SU-DHL-6 (cell line): ENCODE results near the gene TTC4.

Source experiments
- H2AFZ ChIP-seq: fragments of 200-600 bp; sonication (generic); 2 replicates; pipeline ENCODE4 v1.6.1; 2014; ENCODE audit warnings: low read depth, mild to moderate bottlenecking, moderate library complexity, mixed read lengths, antibody characterized with exemption, low read length; ENCODE audit not compliant: severe bottlenecking
- H3F3A ChIP-seq: fragments of 200-600 bp; shearing (Covaris generic); 2 replicates; pipeline ENCODE4 v1.6.0; 2016; ENCODE audit warnings: antibody characterized with exemption, mild to moderate bottlenecking; ENCODE audit not compliant: insufficient read depth
- H3K27ac ChIP-seq: fragments of 200-600 bp; sonication (generic); 2 replicates; pipeline ENCODE4 v1.5.1; 2016; ENCODE audit warnings: low read depth, mild to moderate bottlenecking, low read length, moderate library complexity, mixed read lengths
- H3K27me3 ChIP-seq: fragments of 200-600 bp; sonication (generic), shearing (Covaris generic); 2 replicates; pipeline ENCODE4 v1.6.0; 2014; ENCODE audit warnings: mild to moderate bottlenecking, low read length
- H3K36me3 ChIP-seq: fragments of 200-600 bp; sonication (generic); 2 replicates; pipeline ENCODE4 v1.6.1; 2014; ENCODE audit warnings: mild to moderate bottlenecking, low read length, mixed read lengths
- H3K4me2 ChIP-seq: fragments of 300-600, 200-600 bp; shearing (Covaris generic), sonication (generic); 2 replicates; pipeline ENCODE4 v1.6.0; 2014; ENCODE audit warnings: low read length, low read depth, mild to moderate bottlenecking; ENCODE audit not compliant: poor library complexity, severe bottlenecking
- H3K4me3 ChIP-seq: fragments of 200-600 bp; sonication (generic); 2 replicates; pipeline ENCODE4 v1.5.1; 2014; ENCODE audit warnings: antibody characterized with exemption, low read length, mild to moderate bottlenecking, mixed read lengths; ENCODE audit not compliant: insufficient read depth, poor library complexity, severe bottlenecking
- H3K79me2 ChIP-seq: fragments of 200-600 bp; sonication (generic); 2 replicates; pipeline ENCODE4 v1.6.1; 2014; ENCODE audit warnings: mild to moderate bottlenecking, low read length, moderate library complexity; ENCODE audit not compliant: insufficient read depth
- H3K9ac ChIP-seq: fragments of 200-600 bp; sonication (generic); 2 replicates; pipeline ENCODE4 v1.7.0; 2014; ENCODE audit warnings: mild to moderate bottlenecking, low read length
- H3K9me2 ChIP-seq: fragments of 200-600 bp; sonication (generic); replicated peaks from 2 replicates; pipeline ENCODE4 v1.6.1; 2014; ENCODE audit warnings: low read length; ENCODE audit not compliant: insufficient read depth
- H3K9me3 ChIP-seq: fragments of 200-600 bp; sonication (generic); 2 replicates; pipeline ENCODE4 v1.6.1; 2014; ENCODE audit warnings: low read length, mixed read lengths; ENCODE audit not compliant: insufficient read depth
- H4K20me1 ChIP-seq: fragments of 200-600 bp; sonication (generic); 2 replicates; pipeline ENCODE4 v1.6.1; 2014; ENCODE audit warnings: low read depth, mild to moderate bottlenecking, antibody characterized with exemption, low read length, moderate library complexity, mixed read lengths
- EZH2phosphoT487 ChIP-seq: fragments of 200-600 bp; sonication (generic), shearing (Covaris generic); conservative IDR thresholded peaks from 2 replicates; pipeline ENCODE4 v1.6.1; 2018; ENCODE audit warnings: mild to moderate bottlenecking, antibody characterized with exemption, low read length, moderate library complexity, mixed read lengths
- TF ChIP-seq, protein P1 (sequence below): fragments of 200-600 bp; sonication (generic); IDR thresholded peaks from one replicate; pipeline ENCODE4 v1.5.1; 2017; ENCODE audit warnings: antibody characterized with exemption, mild to moderate bottlenecking, low read length, moderate library complexity; ENCODE audit not compliant: insufficient read depth, poor library complexity, severe bottlenecking

Gene TTC4

GRCh38 chr1:54742282-54742681 lies 26.6 kb downstream of the TTC4 start:
- H3K27me3 ChIP-seq, result no peaks in the 10 kb centered on the region
- no peaks in the 10 kb centered on the region for H3K36me3 ChIP-seq
- no peaks in the 10 kb centered on the region for H3K79me2 ChIP-seq
- H3K9me2 ChIP-seq, result no peaks in the 10 kb centered on the region
- H3K27ac ChIP-seq, result no peak overlapping the region
- H3K9me3 ChIP-seq, result no peaks in the 10 kb centered on the region
- H3F3A ChIP-seq, result no peaks in the 10 kb centered on the region
- no peak for TF ChIP-seq EZH2phosphoT487
- TF ChIP-seq, protein P1, sequence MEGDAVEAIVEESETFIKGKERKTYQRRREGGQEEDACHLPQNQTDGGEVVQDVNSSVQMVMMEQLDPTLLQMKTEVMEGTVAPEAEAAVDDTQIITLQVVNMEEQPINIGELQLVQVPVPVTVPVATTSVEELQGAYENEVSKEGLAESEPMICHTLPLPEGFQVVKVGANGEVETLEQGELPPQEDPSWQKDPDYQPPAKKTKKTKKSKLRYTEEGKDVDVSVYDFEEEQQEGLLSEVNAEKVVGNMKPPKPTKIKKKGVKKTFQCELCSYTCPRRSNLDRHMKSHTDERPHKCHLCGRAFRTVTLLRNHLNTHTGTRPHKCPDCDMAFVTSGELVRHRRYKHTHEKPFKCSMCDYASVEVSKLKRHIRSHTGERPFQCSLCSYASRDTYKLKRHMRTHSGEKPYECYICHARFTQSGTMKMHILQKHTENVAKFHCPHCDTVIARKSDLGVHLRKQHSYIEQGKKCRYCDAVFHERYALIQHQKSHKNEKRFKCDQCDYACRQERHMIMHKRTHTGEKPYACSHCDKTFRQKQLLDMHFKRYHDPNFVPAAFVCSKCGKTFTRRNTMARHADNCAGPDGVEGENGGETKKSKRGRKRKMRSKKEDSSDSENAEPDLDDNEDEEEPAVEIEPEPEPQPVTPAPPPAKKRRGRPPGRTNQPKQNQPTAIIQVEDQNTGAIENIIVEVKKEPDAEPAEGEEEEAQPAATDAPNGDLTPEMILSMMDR, result no peak
- H4K20me1 ChIP-seq, result no peaks in the 10 kb centered on the region
- H3K4me3 ChIP-seq, result no peak overlapping the region
- no peak overlapping the region for H3K4me2 ChIP-seq
- no peak overlapping the region for H3K9ac ChIP-seq
- no peak overlapping the region for H2AFZ ChIP-seq

GRCh38 chr1:54743416-54744226 lies 28.0 kb downstream of the TTC4 start:
- no peak overlapping the region for H3K4me3 ChIP-seq
- no peaks in the 10 kb centered on the region for H3K36me3 ChIP-seq

DNA sequence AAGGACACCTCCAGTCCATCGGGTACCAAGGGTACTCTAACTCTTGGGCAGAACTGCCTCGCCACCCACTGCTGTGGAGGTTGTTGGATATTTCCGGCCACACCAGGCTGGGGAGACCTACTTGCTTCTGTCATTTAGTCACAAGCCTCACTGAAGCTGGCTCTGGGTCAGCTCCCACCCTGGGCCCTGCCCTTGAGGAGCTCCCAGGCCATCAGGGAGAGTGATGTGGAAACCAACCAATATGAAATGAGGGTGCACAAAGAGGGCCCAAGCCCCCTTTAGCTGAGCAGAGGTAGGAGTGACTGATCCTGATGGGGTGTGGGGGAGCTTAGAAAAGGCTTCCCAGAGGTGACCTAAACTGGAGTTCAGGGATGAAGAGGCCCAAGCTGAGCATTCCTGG lies 29.0 kb downstream of the TTC4 start:
- no peaks in the 10 kb centered on the region for H3F3A ChIP-seq
- H4K20me1 ChIP-seq, result no peaks in the 10 kb centered on the region
- H3K9ac ChIP-seq, result no peak overlapping the region
- H3K4me3 ChIP-seq, result no peak overlapping the region
- no peaks in the 10 kb centered on the region for H3K79me2 ChIP-seq
- H3K9me2 ChIP-seq, result no peaks in the 10 kb centered on the region
- H3K4me2 ChIP-seq, result no peak overlapping the region
- H3K27ac ChIP-seq, result no peak overlapping the region
- no peak overlapping the region for H2AFZ ChIP-seq
- TF ChIP-seq, protein P1, result no peak
- no peak for TF ChIP-seq EZH2phosphoT487
- H3K9me3 ChIP-seq, result no peaks in the 10 kb centered on the region
- no peaks in the 10 kb centered on the region for H3K27me3 ChIP-seq
- no peaks in the 10 kb centered on the region for H3K36me3 ChIP-seq

More at GRCh38 chr1:54743416-54744226, 28.0 kb downstream of the TTC4 start:
- Histone ChIP-seq H3K79me2 (no peaks in the 10 kb centered on the region), H3K9ac (no peak overlapping the region), H4K20me1 (no peaks in the 10 kb centered on the region), H3K27me3 (no peaks in the 10 kb centered on the region), H2AFZ (no peak overlapping the region), H3K27ac (no peak overlapping the region), H3K4me2 (no peak overlapping the region), H3K9me2 (no peaks in the 10 kb centered on the region), H3K9me3 (no peaks in the 10 kb centered on the region), H3F3A (no peaks in the 10 kb centered on the region)
- TF ChIP-seq, protein P1, result no peak
- TF ChIP-seq EZH2phosphoT487, result no peak
